HG03060 (cell line): ENCODE results near the gene DDX39B.
"Not testable (repeated sequence)": the region's sequence is repeated elsewhere in the genome, so short reads cannot be mapped to it uniquely, and the experiment has no call there.

Experiments used
- ATAC-seq: cut with Tn5 transposase; IDR thresholded peaks from one replicate; pipeline ENCODE4 v1.9.1; 2021; ENCODE audit warnings: low read depth, moderate number of reproducible peaks; ENCODE audit not compliant: unreplicated experiment

Gene DDX39B

GRCh38 chr6:31541658-31542521, at the start of gene DDX39B:
Gene DDX39B (minus strand): TSS chr6:31542003. CDS start chr6:31540532, 1,471 bp downstream.
- ATAC-seq: peak; percentile 38

GRCh38 chr6:31590691-31591090, 48.9 kb upstream of the DDX39B start:
- not testable (repeated sequence) for ATAC-seq

GRCh38 chr6:31588871-31589650, 47.3 kb upstream of the DDX39B start:
- no peak for ATAC-seq

- no peak for ATAC-seq
These were observed 46.3 kb upstream of the DDX39B start for GRCh38 chr6:31587791-31588777.

GRCh38 chr6:31586599-31587281, 44.9 kb upstream of the DDX39B start:
- ATAC-seq: no peak

- no peak for ATAC-seq
These were observed 44.2 kb upstream of the DDX39B start, which contains the start of gene LST1 for GRCh38 chr6:31586008-31586407. Gene LST1 (plus strand): TSS chr6:31586277. CDS start chr6:31587300, 1,023 bp downstream.

GRCh38 chr6:31585491-31585890, 43.7 kb upstream of the DDX39B start:
- no peak for ATAC-seq

GRCh38 chr6:31582230-31582643, 40.4 kb upstream of the DDX39B start, which contains the start of gene LTB:
Gene LTB (minus strand): TSS chr6:31582424. CDS start chr6:31582417, 7 bp downstream.
- no peak for ATAC-seq

GRCh38 chr6:31581434-31582229, 39.8 kb upstream of the DDX39B start:
- no peak for ATAC-seq

- ATAC-seq: no peak
These were observed 39.1 kb upstream of the DDX39B start for GRCh38 chr6:31580807-31581433.

- ATAC-seq: no peak
These were observed 38.6 kb upstream of the DDX39B start for GRCh38 chr6:31580438-31580740.

- no peak for ATAC-seq
These were observed 38.0 kb upstream of the DDX39B start for GRCh38 chr6:31579546-31580437.

- ATAC-seq: no peak
These were observed 37.3 kb upstream of the DDX39B start for GRCh38 chr6:31579119-31579505.

GRCh38 chr6:31578184-31579118, 36.6 kb upstream of the DDX39B start:
- no peak for ATAC-seq

- ATAC-seq: no peak
These were observed 35.8 kb upstream of the DDX39B start for GRCh38 chr6:31577579-31577966.

GRCh38 chr6:31576897-31577578, 35.2 kb upstream of the DDX39B start:
- ATAC-seq: no peak
